GM18909 (cell line): ENCODE data around the gene CRYBG2.
A peak's percentile ranks its signal among the peaks of the same experiment; 100 is the strongest.

ENCODE experiments used
- ATAC-seq: cut with Tn5 transposase; IDR thresholded peaks from one replicate; pipeline ENCODE4 v1.9.1; 2021; ENCODE audit warnings: mild to moderate bottlenecking; ENCODE audit not compliant: unreplicated experiment, poor library complexity

CRYBG2 gene

DNA sequence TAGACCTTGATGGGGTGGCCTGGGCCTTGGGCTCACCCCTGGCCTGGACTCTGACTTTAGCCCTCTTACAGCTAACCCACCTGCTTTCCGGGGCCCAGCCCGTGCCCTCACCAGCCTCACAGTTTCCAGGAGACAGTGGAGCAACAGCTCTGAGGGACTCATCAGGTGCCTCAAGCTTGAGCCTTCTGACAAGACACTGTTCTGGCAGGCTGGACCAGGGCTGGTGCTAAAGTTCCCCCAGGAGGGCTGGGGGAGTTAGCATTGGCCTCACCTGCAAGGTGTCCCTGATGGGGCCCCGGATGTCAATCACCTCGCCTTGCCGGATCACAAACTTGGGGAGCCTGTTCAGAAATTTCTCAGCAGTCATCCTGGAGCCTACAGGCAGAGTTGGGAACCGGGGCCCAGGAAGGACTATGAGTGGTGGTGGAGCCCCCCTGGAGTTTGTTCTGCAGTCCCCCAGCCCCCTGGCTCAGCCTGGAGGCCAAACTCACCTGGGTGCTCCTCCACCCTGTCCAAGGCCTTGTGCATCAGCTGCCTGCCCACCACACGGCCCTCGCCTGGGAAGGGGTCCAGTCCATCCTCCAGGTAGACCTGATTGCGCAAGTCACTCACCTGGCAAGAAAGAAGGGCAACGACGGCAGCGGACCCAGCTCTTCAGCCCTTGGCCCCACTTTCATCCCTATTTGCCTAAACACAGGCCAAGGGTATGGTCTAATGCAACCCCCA is 69.9 kb downstream of the CRYBG2 start:
- ATAC-seq: no peak

GRCh38 chr1:26283279-26283853 is 70.6 kb downstream of the CRYBG2 start:
- ATAC-seq: no peak

- ATAC-seq: no peak
These were observed 71.5 kb downstream of the CRYBG2 start for GRCh38 chr1:26282401-26282918.

GRCh38 chr1:26281971-26282370 is 72.0 kb downstream of the CRYBG2 start:
- no peak for ATAC-seq

DNA sequence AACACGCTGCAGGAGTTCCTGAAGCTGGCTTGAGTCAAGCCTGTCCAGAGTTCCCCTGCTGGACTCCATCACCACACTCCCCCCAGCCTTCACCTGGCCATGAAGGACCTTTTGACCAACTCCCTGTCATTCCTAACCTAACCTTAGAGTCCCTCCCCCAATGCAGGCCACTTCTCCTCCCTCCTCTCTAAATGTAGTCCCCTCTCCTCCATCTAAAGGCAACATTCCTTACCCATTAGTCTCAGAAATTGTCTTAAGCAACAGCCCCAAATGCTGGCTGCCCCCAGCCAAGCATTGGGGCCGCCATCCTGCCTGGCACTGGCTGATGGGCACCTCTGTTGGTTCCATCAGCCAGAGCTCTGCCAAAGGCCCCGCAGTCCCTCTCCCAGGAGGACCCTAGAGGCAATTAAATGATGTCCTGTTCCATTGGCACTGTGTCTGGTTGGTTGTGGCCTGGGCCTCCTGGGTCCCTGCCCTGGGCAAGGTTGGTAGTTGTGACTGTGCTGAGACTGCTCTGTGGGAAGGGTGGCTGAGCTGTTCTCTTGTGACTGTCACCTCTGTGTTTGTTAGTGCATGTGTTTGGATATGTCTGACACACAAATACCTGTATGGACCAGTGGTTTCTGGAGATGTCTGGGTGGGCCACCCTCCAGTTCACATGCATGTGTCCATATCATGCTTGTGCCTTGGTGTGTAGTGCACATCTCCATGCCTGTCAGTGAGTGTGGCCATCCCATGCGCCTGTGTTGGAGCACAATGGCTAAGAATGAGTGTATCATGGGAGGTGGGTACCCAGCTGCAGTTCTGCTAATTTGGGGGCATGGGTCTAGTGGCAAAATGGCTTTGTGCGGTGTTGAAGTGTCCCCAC is 72.6 kb downstream of the CRYBG2 start:
- ATAC-seq: no peak

GRCh38 chr1:26280333-26281042 is 73.4 kb downstream of the CRYBG2 start:
- no peak for ATAC-seq

DNA sequence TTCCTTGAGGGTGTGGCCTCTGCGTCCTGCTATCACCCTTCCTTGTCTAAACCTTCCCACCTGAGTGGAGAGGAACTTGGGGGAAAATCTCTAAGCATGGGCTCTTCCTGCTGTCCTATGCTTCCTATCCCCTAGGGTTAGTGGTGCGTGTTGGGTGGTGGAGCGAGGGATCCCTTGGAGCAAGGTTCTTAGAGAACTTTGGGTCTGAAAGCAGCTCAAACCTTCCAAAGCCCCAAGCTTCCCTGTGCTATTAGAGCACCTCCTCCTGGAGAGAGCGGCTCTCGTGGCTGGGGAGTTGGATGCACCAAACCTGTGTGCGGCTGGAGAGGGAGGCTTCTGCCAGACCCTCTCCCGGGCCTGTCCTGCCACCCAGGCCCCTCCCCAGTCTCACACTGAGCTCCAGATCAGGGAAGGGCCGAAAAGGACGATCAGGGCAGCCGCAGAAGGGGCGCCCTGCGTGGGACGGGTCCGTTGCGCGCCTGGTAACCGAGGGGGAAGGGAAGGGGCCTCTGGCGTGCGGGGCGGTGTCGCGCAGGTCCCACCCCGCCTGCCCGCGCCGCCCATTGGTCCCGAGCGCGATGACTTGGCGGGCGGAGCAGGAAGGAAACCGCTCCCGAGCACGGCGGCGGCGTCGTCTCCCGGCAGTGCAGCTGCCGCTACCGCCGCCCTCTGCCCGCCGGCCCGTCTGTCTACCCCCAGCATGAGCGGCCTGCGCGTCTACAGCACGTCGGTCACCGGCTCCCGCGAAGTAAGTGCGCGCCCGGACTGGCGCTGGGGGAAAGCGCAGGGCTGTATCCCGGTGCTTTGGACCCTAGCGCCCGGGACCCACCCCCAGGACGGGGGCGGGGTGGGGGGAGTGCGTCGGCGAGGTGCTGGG is 74.2 kb downstream of the CRYBG2 start, which contains the start of gene SH3BGRL3:
SH3BGRL3 (plus strand) TSS at position 631 of the 877 bp plus-strand sequence; CDS start at position 701, 70 bp downstream.
- peak; percentile 67 for ATAC-seq

- no peak for ATAC-seq
These were observed 75.0 kb downstream of the CRYBG2 start for GRCh38 chr1:26278724-26279455.

- ATAC-seq: no peak
These were observed 75.6 kb downstream of the CRYBG2 start for GRCh38 chr1:26278303-26278702.

- no peak for ATAC-seq
These were observed 76.2 kb downstream of the CRYBG2 start for GRCh38 chr1:26277719-26278118.

DNA sequence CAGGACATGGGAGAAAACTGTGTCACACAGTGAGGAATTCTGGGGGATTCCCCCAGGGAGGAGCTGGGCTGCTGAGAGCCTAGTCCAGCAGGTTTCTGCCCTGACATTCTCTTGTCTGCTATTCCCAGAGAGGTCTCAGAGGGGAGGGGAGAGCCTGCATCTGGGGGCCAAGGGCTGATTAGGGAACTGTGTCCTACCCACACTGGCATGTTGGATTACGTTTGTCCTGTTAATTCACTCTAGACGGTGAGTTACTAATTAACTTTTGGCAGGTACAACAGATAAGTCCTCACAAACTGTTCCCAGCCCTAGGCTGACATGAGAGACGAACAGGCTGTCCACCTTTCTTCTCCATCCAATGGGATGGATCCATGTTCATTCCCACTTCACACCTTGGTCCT is 76.7 kb downstream of the CRYBG2 start:
- no peak for ATAC-seq

DNA sequence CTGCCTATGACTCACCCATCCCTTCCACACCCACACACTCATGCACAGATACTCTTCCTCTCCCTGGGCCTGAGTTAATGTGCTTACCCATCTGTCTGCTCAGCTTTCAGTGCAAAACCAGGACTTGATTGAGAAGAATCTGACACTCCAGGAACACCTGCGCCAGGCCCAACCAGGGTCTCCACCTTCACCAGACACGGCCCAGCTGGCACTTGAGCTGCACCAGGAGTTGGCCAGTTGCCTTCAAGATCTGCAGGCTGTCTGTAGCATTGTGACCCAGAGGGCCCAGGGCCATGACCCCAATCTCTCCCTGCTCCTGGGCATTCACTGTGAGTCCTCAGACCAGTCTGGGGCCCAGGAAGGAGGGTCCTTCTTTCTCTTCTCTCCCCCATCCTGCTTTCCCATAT is 77.5 kb downstream of the CRYBG2 start:
- ATAC-seq: no peak

DNA sequence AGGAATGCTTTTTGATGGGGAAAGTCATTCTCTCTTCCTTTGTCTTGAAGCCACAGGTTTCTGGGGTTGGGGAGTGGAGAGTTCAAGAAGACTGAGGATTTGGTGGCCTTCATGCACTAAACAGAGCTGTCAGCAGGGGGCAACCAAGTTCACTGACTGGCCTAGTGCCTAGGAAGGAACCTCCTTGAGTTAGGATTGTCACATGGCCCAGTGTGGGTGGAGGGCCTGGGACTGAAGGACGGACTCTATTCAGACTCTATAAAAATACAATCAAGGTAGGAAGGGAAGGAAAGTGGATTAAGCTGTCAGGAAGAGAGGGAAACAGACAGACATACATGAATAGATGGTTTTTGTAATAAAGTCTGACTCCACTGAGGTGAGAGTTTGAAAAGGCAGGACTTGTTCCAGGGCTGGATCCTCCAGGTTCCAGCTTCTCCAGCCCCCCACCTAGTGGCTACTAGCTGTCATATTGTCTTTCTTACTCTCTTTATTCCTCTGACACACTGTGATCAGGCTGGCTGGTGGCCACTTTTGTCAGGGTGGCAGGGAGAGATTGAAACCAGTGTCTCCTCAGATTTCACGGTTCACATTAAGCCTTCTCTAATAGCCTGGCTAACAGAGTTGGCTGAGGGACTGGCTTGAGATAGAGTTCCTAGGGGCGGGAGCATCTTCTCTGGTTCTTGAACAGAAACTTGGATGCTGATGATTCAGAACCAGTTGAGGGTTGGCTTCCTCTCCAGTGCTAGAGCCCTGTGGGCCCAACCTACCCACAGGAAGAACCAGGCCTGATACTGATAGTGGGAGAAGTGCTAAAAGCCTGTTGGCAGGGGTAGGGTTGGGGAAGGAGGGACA is 78.1 kb downstream of the CRYBG2 start:
- no peak for ATAC-seq

GRCh38 chr1:26274801-26275425 is 79.0 kb downstream of the CRYBG2 start:
- no peak for ATAC-seq
